ENCODE measurements around the gene ABCA4. TPM values are rescaled to one million over a fixed set of nuclear protein-coding genes. Genes with fewer than 3 reads are reported as not detected.

Gene ABCA4
- total and polyA plus RNA-seq, 2 of the 8 experiments (the other 6 are each of a cell fraction or from before 2014, with no cell fraction given), result 0.06 TPM; not detected in 1

DNA sequence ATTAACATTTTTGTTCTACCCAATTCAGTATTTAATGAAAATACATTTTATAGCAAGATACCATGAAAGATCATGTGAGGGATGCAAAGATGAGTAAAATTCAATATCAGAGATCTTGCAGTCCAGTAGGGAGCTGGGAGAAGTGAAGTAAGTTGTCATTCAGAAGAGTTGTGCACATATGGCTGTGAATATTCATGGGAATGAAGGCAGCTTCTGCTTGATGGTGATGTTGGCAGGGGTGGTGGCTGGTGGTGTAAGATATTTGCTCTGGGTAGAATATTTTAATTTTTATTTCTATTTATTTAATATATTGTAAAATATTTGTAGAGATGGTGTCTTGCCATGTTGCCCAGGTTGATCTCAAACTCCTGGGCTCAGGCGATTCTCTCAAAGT is 139.7 kb downstream of the ABCA4 start:
- Histone ChIP-seq H2BK5ac (ENCODE audit: low read depth, low read length) (no peak overlapping the region), H3K4me1 (replicated peaks in 1 of 4; ENCODE audit: control insufficient read depth in 3 of 4, insufficient read depth in 4 of 4, low read length in 3 of 4) (peaks cover 1 to 10% (median 6%) of the 10 kb centered on the region in 4 experiments; a peak in 6 of 7 replicates), H2BK20ac (ENCODE audit: low read length) (no peak overlapping the region), H2BK120ac (replicated peaks; ENCODE audit: low read depth, low read length) (no peak overlapping the region), H3K18ac (ENCODE audit: extremely low read depth, low read length) (no peak overlapping the region), H3K79me1 (ENCODE audit: low read depth, low read length) (no peaks in the 10 kb centered on the region), H3K4me3 (ENCODE audit: extremely low read depth in 1 of 4, insufficient read depth in 2 of 4, low read depth in 3 of 4, low read length in 4 of 4) (no peak overlapping the region), H3K14ac (ENCODE audit: insufficient read length) (no peak overlapping the region), H3K9ac (replicated peaks in 1 of 4; ENCODE audit: extremely low read depth in 1 of 4, low read depth in 3 of 4, low read length in 3 of 4) (no peak overlapping the region), H4K20me1 (replicated peaks in 1 of 2; ENCODE audit: control insufficient read depth in 1 of 2, insufficient read depth in 2 of 2, low read length in 2 of 2) (no peaks in the 10 kb centered on the region), H3K27me3 (replicated peaks in 1 of 4; ENCODE audit: control insufficient read depth in 3 of 4, extremely low read depth in 1 of 4, insufficient read depth in 3 of 4, low read length in 3 of 4) (no peaks in the 10 kb centered on the region), H3K23ac (ENCODE audit: insufficient read length) (no peak overlapping the region), H2BK15ac (ENCODE audit: low read length) (no peak overlapping the region), H4K8ac (ENCODE audit: extremely low read depth, insufficient read depth, low read length) (no peak overlapping the region), H2BK12ac (ENCODE audit: low read depth, low read length) (no peak overlapping the region), H2AFZ (ENCODE audit: low read length) (no peak overlapping the region), H4K5ac (ENCODE audit: insufficient read length, low read depth, low read length) (no peak overlapping the region), H3K9me3 (ENCODE audit: insufficient read depth in 2 of 2, low read depth in 1 of 2, low read length in 1 of 2) (no peaks in the 10 kb centered on the region), H3K4ac (replicated peaks; ENCODE audit: insufficient read length, low read depth, low read length) (no peak overlapping the region), H3K4me2 (ENCODE audit: insufficient read depth in 1 of 2, low read depth in 2 of 2, low read length in 2 of 2) (no peak overlapping the region), H3K56ac (replicated peaks; ENCODE audit: insufficient read length, low read depth, low read length) (no peak overlapping the region), H3K27ac (ENCODE audit: low read depth, low read length) (no peak overlapping the region), H2AK5ac (ENCODE audit: low read depth, low read length) (no peak overlapping the region), H3K23me2 (ENCODE audit: low read depth, low read length) (no peaks in the 10 kb centered on the region), H3K79me2 (ENCODE audit: control insufficient read depth in 1 of 2, insufficient read depth in 2 of 2, low read length in 2 of 2) (no peaks in the 10 kb centered on the region), H3K36me3 (ENCODE audit: control insufficient read depth in 2 of 4, insufficient read depth in 4 of 4, low read length in 3 of 4) (no peaks in the 10 kb centered on the region), H4K91ac (replicated peaks; ENCODE audit: insufficient read length, low read length) (no peak overlapping the region)
- ChIA-PET POLR2A (ENCODE audit: partially characterized antibody) (interaction anchor here (0.9 kb wide), 1 partner anchor 102 kb away, joined by 4 read pairs; the partner anchor contains the start of gene DNTTIP2), CTCF (ENCODE audit: partially characterized antibody) (interaction anchor here (0.7 to 8.8 kb wide), 22 partner anchors 9 to 380 kb away, joined by 3 to 66 read pairs (median 6); partner anchors contain the start of gene DNTTIP2)
- FAIRE-seq, result no peak
- TF ChIP-seq SIRT6 (IDR thresholded peaks at IDR 0.05; ENCODE audit: low read length) (no peak), RNF2 (IDR thresholded peaks at IDR 0.05; ENCODE audit: borderline replicate concordance, low read depth, low read length, missing control alignments, poor library complexity, severe bottlenecking) (no peak), HDAC6 (IDR thresholded peaks at IDR 0.05; ENCODE audit: low read depth, low read length) (no peak), KDM4A (IDR thresholded peaks at IDR 0.05; ENCODE audit: low read depth, low read length, severe bottlenecking) (no peak), JUN (IDR thresholded peaks at IDR 0.05; ENCODE audit: low read depth, low read length) (no peak), HDAC2 (IDR thresholded peaks at IDR 0.05; ENCODE audit: borderline replicate concordance in 1 of 2, low read depth in 2 of 2, low read length in 2 of 2) (no peak), JUND (IDR thresholded peaks at IDR 0.05; ENCODE audit: low read length) (no peak), ASH2L (IDR thresholded peaks at IDR 0.05; ENCODE audit: low read length) (no peak), POLR2A (IDR thresholded peaks at IDR 0.05; ENCODE audit: control extremely low read depth in 1 of 2, low read depth in 2 of 2, low read length in 2 of 2) (no peak), CBX5 (IDR thresholded peaks at IDR 0.05; ENCODE audit: low read depth, low read length) (no peak), CREB1 (IDR thresholded peaks at IDR 0.05) (no peak)
- TF ChIP-seq, protein P1, sequence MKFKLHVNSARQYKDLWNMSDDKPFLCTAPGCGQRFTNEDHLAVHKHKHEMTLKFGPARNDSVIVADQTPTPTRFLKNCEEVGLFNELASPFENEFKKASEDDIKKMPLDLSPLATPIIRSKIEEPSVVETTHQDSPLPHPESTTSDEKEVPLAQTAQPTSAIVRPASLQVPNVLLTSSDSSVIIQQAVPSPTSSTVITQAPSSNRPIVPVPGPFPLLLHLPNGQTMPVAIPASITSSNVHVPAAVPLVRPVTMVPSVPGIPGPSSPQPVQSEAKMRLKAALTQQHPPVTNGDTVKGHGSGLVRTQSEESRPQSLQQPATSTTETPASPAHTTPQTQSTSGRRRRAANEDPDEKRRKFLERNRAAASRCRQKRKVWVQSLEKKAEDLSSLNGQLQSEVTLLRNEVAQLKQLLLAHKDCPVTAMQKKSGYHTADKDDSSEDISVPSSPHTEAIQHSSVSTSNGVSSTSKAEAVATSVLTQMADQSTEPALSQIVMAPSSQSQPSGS (IDR thresholded peaks at IDR 0.05; ENCODE audit: low read length), result no peak
- no peak for DNase-seq (ENCODE audit: low read depth in 1 of 2, low spot score in 2 of 2)
- 86% methylated on average over 1 of the region's 1 CpG; no CpG with 5 or more reads in 1 of the 2 experiments for WGBS, 2 experiments (ENCODE audit: extremely low coverage in 1 of 2, insufficient coverage in 1 of 2, insufficient read length in 1 of 2, insufficient replicate concordance in 2 of 2, low coverage in 1 of 2, low lambda C conversion rate in 2 of 2, missing lambda C conversion rate in 1 of 2)
